Measurements from ENCODE around the gene NGEF.

DNA sequence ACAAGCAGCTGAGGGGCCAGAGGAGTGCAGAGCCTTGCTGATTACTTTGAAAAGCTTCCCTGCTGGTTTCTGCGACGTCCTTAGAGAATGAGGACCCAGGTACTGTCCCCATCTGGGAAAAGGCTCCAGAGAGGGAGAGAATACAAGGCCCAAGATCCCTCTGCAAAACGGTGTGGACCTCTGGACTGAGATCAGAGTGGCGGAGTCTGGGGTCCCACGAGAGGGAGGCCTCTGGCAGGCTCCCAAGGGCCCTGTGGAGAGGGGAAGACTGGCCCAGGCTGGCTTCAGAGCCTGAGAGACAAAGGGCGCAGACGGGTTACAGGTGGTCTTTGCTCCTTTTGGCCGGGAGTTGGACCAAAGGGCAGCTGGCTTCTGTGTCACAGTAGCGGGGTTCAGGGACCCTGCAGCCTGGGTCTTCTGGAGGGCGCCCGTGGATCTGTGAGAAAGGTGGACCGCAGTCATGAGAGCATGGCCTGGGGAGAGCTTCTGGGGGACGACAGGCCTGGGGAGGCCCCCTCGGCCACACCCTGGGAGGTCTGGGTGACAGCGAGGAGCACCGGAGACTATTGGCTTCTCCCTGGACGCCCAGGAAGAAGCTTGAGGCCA, 142.2 kb downstream of the NGEF start:
- TF ChIP-seq, protein P1, sequence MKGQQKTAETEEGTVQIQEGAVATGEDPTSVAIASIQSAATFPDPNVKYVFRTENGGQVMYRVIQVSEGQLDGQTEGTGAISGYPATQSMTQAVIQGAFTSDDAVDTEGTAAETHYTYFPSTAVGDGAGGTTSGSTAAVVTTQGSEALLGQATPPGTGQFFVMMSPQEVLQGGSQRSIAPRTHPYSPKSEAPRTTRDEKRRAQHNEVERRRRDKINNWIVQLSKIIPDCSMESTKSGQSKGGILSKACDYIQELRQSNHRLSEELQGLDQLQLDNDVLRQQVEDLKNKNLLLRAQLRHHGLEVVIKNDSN (IDR thresholded peaks at IDR 0.05), result no peak
- TF ChIP-seq RAD21 (IDR thresholded peaks at IDR 0.05; ENCODE audit: low read depth) (no peak), TCF12 (IDR thresholded peaks at IDR 0.05; ENCODE audit: low read depth) (no peak), TEAD4 (IDR thresholded peaks at IDR 0.05) (no peak), ZBTB7A (IDR thresholded peaks at IDR 0.05; ENCODE audit: low read depth) (no peak)
- TF ChIP-seq, protein P2, sequence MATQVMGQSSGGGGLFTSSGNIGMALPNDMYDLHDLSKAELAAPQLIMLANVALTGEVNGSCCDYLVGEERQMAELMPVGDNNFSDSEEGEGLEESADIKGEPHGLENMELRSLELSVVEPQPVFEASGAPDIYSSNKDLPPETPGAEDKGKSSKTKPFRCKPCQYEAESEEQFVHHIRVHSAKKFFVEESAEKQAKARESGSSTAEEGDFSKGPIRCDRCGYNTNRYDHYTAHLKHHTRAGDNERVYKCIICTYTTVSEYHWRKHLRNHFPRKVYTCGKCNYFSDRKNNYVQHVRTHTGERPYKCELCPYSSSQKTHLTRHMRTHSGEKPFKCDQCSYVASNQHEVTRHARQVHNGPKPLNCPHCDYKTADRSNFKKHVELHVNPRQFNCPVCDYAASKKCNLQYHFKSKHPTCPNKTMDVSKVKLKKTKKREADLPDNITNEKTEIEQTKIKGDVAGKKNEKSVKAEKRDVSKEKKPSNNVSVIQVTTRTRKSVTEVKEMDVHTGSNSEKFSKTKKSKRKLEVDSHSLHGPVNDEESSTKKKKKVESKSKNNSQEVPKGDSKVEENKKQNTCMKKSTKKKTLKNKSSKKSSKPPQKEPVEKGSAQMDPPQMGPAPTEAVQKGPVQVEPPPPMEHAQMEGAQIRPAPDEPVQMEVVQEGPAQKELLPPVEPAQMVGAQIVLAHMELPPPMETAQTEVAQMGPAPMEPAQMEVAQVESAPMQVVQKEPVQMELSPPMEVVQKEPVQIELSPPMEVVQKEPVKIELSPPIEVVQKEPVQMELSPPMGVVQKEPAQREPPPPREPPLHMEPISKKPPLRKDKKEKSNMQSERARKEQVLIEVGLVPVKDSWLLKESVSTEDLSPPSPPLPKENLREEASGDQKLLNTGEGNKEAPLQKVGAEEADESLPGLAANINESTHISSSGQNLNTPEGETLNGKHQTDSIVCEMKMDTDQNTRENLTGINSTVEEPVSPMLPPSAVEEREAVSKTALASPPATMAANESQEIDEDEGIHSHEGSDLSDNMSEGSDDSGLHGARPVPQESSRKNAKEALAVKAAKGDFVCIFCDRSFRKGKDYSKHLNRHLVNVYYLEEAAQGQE (IDR thresholded peaks at IDR 0.05; ENCODE audit: low read depth), result no peak
- TF ChIP-seq, protein P3, sequence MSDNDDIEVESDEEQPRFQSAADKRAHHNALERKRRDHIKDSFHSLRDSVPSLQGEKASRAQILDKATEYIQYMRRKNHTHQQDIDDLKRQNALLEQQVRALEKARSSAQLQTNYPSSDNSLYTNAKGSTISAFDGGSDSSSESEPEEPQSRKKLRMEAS (IDR thresholded peaks at IDR 0.05), result no peak
